ENCODE measurements around the gene GDPD4. TPM values are rescaled to one million over a fixed set of nuclear protein-coding genes. Genes with fewer than 3 reads are reported as not detected.
A peak's percentile ranks its signal among the peaks of the same experiment; 100 is the strongest.

GDPD4 gene
- total RNA-seq, 1 donor from 2014 or later: not detected

DNA sequence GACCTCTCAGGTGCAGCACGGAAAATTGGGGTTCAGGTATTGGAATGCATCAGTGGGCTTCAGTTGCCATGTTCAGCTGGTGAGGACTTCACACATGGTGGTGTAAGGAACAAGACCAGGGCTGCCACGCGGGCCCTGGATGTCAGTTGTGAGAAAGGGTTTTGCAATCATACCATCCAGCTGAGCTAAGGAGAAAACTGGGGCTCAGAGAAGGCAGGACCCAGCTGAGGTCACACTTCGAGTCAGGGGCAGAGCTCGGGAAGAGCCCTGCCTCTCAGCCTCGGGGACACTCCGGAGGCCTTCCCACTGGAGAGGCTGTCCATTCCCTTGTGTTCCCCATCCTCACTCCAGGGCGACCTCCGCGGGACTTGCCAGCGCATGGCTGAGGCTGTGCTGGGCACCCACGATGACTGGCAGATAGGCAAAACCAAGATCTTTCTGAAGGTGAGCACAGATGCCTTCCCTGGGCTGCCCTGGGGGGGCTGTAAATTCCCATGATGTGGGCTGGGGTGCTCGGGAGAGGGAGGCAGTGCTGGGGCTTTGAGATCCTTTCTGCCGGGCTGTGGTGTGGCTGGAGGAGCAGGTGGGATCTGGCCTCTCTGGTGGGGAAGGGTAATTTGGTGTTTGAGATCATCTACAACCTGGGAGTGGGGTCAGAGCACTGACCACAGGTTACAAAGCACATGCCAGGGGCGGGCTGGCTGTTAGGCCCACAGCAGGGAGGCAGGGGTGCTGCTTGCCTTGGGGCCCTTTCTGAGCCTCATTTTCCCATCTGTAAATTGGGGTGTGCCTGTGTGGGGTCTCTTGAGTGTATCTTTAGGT, 126.3 kb downstream of the GDPD4 start:
- Histone ChIP-seq H3K4me3 (no peak overlapping the region), H3K27me3 (no peaks in the 10 kb centered on the region), H3K27ac (peak overlapping the region; percentile 47), H3K4me1 (no peaks in the 10 kb centered on the region), H3K9me3 (no peaks in the 10 kb centered on the region), H3K36me3 (no peaks in the 10 kb centered on the region)
- intact Hi-C loops (cut with DNase I): no loop called here
- ATAC-seq (peak; percentile 2), DNase-seq (no peak)
- TF ChIP-seq CTCF (IDR thresholded peaks at IDR 0.05): no peak

GRCh38 chr11:77174559-77174958, 126.9 kb downstream of the GDPD4 start:
- H3K4me1 ChIP-seq: no peaks in the 10 kb centered on the region
- no peak overlapping the region for H3K4me3 ChIP-seq
- H3K36me3 ChIP-seq: no peaks in the 10 kb centered on the region
- no peak overlapping the region for H3K27ac ChIP-seq
- DNase-seq (no peak), ATAC-seq (no peak)
- TF ChIP-seq CTCF (IDR thresholded peaks at IDR 0.05): no peak
- intact Hi-C loops (cut with DNase I): no loop called here
- no peaks in the 10 kb centered on the region for H3K9me3 ChIP-seq
- no peaks in the 10 kb centered on the region for H3K27me3 ChIP-seq

- no peaks in the 10 kb centered on the region for H3K27me3 ChIP-seq
- ATAC-seq (no peak), DNase-seq (no peak)
- TF ChIP-seq CTCF (IDR thresholded peaks at IDR 0.05): no peak
- no peaks in the 10 kb centered on the region for H3K4me1 ChIP-seq
- H3K9me3 ChIP-seq: no peaks in the 10 kb centered on the region
- H3K36me3 ChIP-seq: no peaks in the 10 kb centered on the region
- intact Hi-C loops (cut with DNase I): no loop called here
- H3K27ac ChIP-seq: no peak overlapping the region
- no peak overlapping the region for H3K4me3 ChIP-seq
These were observed 128.0 kb downstream of the GDPD4 start for GRCh38 chr11:77173494-77173893.

- Histone ChIP-seq H3K27ac (no peak overlapping the region), H3K4me3 (no peak overlapping the region), H3K4me1 (no peaks in the 10 kb centered on the region), H3K9me3 (no peaks in the 10 kb centered on the region), H3K27me3 (no peaks in the 10 kb centered on the region), H3K36me3 (no peaks in the 10 kb centered on the region)
- no peak for TF ChIP-seq CTCF (IDR thresholded peaks at IDR 0.05)
- DNase-seq: no peak
- intact Hi-C loops (cut with DNase I): no loop called here
- no peak for ATAC-seq
These were observed 128.9 kb downstream of the GDPD4 start for GRCh38 chr11:77172666-77172982.

DNA sequence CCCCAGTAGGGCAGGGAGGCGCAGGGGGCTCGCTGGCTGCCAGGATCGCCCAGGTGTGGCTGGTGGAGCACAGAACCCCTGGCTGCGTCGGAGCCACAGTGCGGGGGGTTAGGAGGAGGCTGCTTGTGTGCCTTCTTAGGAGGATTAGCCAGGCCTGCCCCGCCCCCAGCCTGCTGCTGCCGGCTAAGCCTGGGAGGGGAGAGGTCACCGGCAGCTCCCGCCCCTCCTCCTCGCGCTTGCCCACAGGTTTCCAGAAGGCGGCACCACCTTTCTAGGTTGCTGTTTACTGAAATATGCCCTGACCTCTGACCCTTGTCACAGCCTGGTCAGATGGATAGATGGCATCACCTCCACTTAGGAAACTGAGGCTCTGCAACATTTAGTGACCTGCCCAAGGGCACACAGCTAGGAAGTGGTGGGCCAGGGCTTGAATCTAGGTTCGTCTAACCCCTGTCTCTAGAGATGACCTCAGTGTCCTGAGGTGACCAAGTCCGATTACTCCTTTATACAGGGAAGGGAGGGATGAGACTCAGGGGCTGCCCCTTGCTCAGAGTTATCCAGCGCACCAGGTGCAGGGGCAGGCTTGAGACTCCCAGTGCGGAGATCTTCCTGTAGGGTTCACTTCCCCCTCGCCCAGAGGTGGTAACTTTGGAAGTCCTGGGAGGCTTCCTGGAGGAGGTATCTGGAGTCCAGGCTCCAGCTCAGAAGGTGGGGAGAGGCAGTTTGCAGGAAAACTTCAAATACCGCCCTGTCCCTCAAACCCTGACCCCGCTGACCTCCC, 129.4 kb downstream of the GDPD4 start:
- no peaks in the 10 kb centered on the region for H3K9me3 ChIP-seq
- H3K27ac ChIP-seq: no peak overlapping the region
- H3K4me1 ChIP-seq: no peaks in the 10 kb centered on the region
- TF ChIP-seq CTCF (IDR thresholded peaks at IDR 0.05): no peak
- DNase-seq: no peak
- ATAC-seq: no peak
- H3K27me3 ChIP-seq: no peaks in the 10 kb centered on the region
- H3K4me3 ChIP-seq: no peak overlapping the region
- intact Hi-C loops (cut with DNase I): no loop called here
- H3K36me3 ChIP-seq: no peaks in the 10 kb centered on the region

Measured in upper lobe of right lung (tissue), 1 donor.